Smooth muscle cell (in vitro differentiated cells): ENCODE measurements around the gene ADGRG4. TPM values are rescaled to one million over a fixed set of nuclear protein-coding genes. Genes with fewer than 3 reads are reported as not detected.

Experiments
- DNase-seq: peaks from one replicate; lab custom pipeline; 2025; ENCODE audit not compliant: unreplicated experiment; lab: John Stamatoyannopoulos, UW
- H2AFZ ChIP-seq: fragments of 200-600 bp; sonication (generic); 2 replicates; pipeline ENCODE4 v1.6.0; 2016; ENCODE audit warnings: antibody characterized with exemption, low read depth, mild to moderate bottlenecking
- H3F3A ChIP-seq: fragments of 200-600 bp; sonication (generic); 2 replicates; pipeline ENCODE4 v1.6.0; 2017; ENCODE audit warnings: antibody characterized with exemption, low read depth
- H3K27ac ChIP-seq: fragments of 200-600 bp; sonication (generic); 2 replicates; pipeline ENCODE4 v1.5.1; 2016; ENCODE audit warnings: low read depth, mild to moderate bottlenecking
- H3K27me3 ChIP-seq: fragments of 200-600 bp; sonication (generic); 2 replicates; pipeline ENCODE4 v1.6.1; 2016; ENCODE audit warnings: low read depth, mild to moderate bottlenecking
- H3K36me3 ChIP-seq: fragments of 200-600 bp; sonication (generic); 2 replicates; pipeline ENCODE4 v1.5.1; 2016; ENCODE audit warnings: low read depth
- H3K4me1 ChIP-seq: fragments of 200-600 bp; sonication (generic); 2 replicates; pipeline ENCODE4 v1.5.1; 2016; ENCODE audit warnings: low read depth
- H3K4me2 ChIP-seq: fragments of 200-600 bp; sonication (generic); 2 replicates; pipeline ENCODE4 v1.6.0; 2016; ENCODE audit warnings: mild to moderate bottlenecking
- H3K4me3 ChIP-seq: fragments of 200-600 bp; sonication (generic); 2 replicates; pipeline ENCODE4 v1.5.1; 2016; ENCODE audit warnings: mild to moderate bottlenecking
- H3K79me2 ChIP-seq: fragments of 200-600 bp; sonication (generic); 2 replicates; pipeline ENCODE4 v1.6.0; 2016; ENCODE audit warnings: low read depth, mild to moderate bottlenecking
- H3K9ac ChIP-seq: fragments of 200-600 bp; sonication (generic); 2 replicates; pipeline ENCODE4 v1.6.0; 2016; ENCODE audit warnings: low read depth
- H3K9me3 ChIP-seq: fragments of 200-600 bp; sonication (generic); replicated peaks from 2 replicates; pipeline ENCODE4 v1.5.1; 2016; ENCODE audit warnings: low read depth
- H4K20me1 ChIP-seq: fragments of 200-600 bp; sonication (generic); 2 replicates; pipeline ENCODE4 v1.6.0; 2016; ENCODE audit warnings: low read depth
- CTCF ChIP-seq: fragments of 200-600 bp; sonication (generic); IDR thresholded peaks from 2 replicates; pipeline ENCODE4 v1.5.1; 2017; ENCODE audit warnings: borderline replicate concordance, mild to moderate bottlenecking, antibody characterized with exemption; ENCODE audit not compliant: insufficient read depth, poor library complexity, severe bottlenecking
- WGBS: methylation state at CpG from one replicate; pipeline ENCODE4 v1.1.7; 2016; ENCODE audit warnings: low lambda C conversion rate; 5-methylcytosine and 5-hydroxymethylcytosine counted together
- polyA plus RNA-seq: library from polyadenylated mRNA; unstranded; fragments of >200 nt; fragmentation: Nextera tagmentation; extraction: Ambion mirVana; gene quantifications from 2 replicates; pipeline ENCODE4 v1.2.1, GENCODE V29; 2016
- total RNA-seq: library from RNA; depleted of rRNA; stranded (reverse); fragments of >200 nt; gene quantifications from 2 replicates; pipeline ENCODE4 v1.2.3, GENCODE V29; 2014

ADGRG4 gene
- total and polyA plus RNA-seq, 2 experiments from 2014 or later = not detected

GRCh38 chrX:136262243-136262642, 38.5 kb upstream of the ADGRG4 start:
- Histone ChIP-seq H3K9ac (no peak overlapping the region), H3K79me2 (no peaks in the 10 kb centered on the region), H3K27ac (no peak overlapping the region), H3K36me3 (no peaks in the 10 kb centered on the region), H4K20me1 (no peaks in the 10 kb centered on the region), H3K9me3 (no peaks in the 10 kb centered on the region), H3K27me3 (no peaks in the 10 kb centered on the region), H3F3A (no peaks in the 10 kb centered on the region), H3K4me2 (no peak overlapping the region), H2AFZ (no peak overlapping the region), H3K4me1 (no peaks in the 10 kb centered on the region), H3K4me3 (no peak overlapping the region)
- DNase-seq = no peak
- no peak for TF ChIP-seq CTCF
- WGBS = 75% methylated on average over 5 of the region's 5 CpGs

GRCh38 chrX:136262812-136263315, 37.9 kb upstream of the ADGRG4 start:
- Histone ChIP-seq H3K9ac (no peak overlapping the region), H3K4me3 (no peak overlapping the region), H3K27me3 (no peaks in the 10 kb centered on the region), H3K79me2 (no peaks in the 10 kb centered on the region), H2AFZ (no peak overlapping the region), H3F3A (no peaks in the 10 kb centered on the region), H4K20me1 (no peaks in the 10 kb centered on the region), H3K27ac (no peak overlapping the region), H3K4me1 (no peaks in the 10 kb centered on the region), H3K9me3 (no peaks in the 10 kb centered on the region), H3K36me3 (no peaks in the 10 kb centered on the region), H3K4me2 (no peak overlapping the region)
- WGBS = 62% methylated on average over 7 of the region's 7 CpGs
- TF ChIP-seq CTCF = no peak
- no peak for DNase-seq

GRCh38 chrX:136266828-136267227, 33.9 kb upstream of the ADGRG4 start:
- no peak for TF ChIP-seq CTCF
- no peaks in the 10 kb centered on the region for H3K79me2 ChIP-seq
- H3K27me3 ChIP-seq = no peaks in the 10 kb centered on the region
- no peaks in the 10 kb centered on the region for H3K4me1 ChIP-seq
- H4K20me1 ChIP-seq = no peaks in the 10 kb centered on the region
- no peak overlapping the region for H3K27ac ChIP-seq
- no peaks in the 10 kb centered on the region for H3K9me3 ChIP-seq
- 62% methylated on average over 1 of the region's 1 CpG for WGBS
- no peak overlapping the region for H3K4me2 ChIP-seq
- H3K4me3 ChIP-seq = no peak overlapping the region
- no peak for DNase-seq
- H3K9ac ChIP-seq = no peak overlapping the region
- H3F3A ChIP-seq = no peaks in the 10 kb centered on the region
- H2AFZ ChIP-seq = no peak overlapping the region
- H3K36me3 ChIP-seq = no peaks in the 10 kb centered on the region
